A673 (cell line): ENCODE data around the gene BCAS2. TPM values are rescaled to one million over a fixed set of nuclear protein-coding genes. Genes with fewer than 3 reads are reported as not detected.

Experiments used
- BruUV-seq: library from RNA; stranded (reverse); fragments of 400-500 nt; replicated peaks from 2 replicates; lab custom pipeline; 2021; lab: Mats Ljungman, UMichigan
- CTCF ChIA-PET: fragments of 300-600 bp; sonication (Branson Sonifier 250); formaldehyde crosslinking; loops from one replicate; lab custom pipeline; 2022; ENCODE audit warnings: antibody characterized with exemption; lab: Charles Lee
- POLR2A ChIA-PET: fragments of 300-600 bp; sonication (Branson Sonifier 250); formaldehyde crosslinking; loops from one replicate; lab custom pipeline; 2022; ENCODE audit warnings: antibody characterized with exemption; ENCODE audit not compliant: low non-redundant PET; lab: Charles Lee
- DNase-seq: peaks from one replicate; pipeline ENCODE4 v3.0.0-alpha.2; 2015; ENCODE audit warnings: low spot score
- H3K27ac ChIP-seq: fragments of 200-600 bp; sonication (generic); 2 replicates; pipeline ENCODE4 v1.5.1; 2016; ENCODE audit warnings: mixed run types, low read depth, mild to moderate bottlenecking, mixed read lengths, antibody characterized with exemption, low read length; ENCODE audit not compliant: poor library complexity, severe bottlenecking
- H3K27me3 ChIP-seq: fragments of 200-600 bp; sonication (generic); replicated peaks from 2 replicates; pipeline ENCODE4 v1.6.1; 2017; ENCODE audit warnings: mixed run types, low read depth, mild to moderate bottlenecking, mixed read lengths, antibody characterized with exemption, low read length; ENCODE audit not compliant: insufficient read depth, poor library complexity
- H3K36me3 ChIP-seq: fragments of 200-600 bp; sonication (generic); 2 replicates; pipeline ENCODE4 v1.6.1; 2016; ENCODE audit warnings: mixed run types, mild to moderate bottlenecking, mixed read lengths, antibody characterized with exemption, low read length; ENCODE audit not compliant: insufficient read depth, poor library complexity, severe bottlenecking
- H3K4me1 ChIP-seq: fragments of 200-600 bp; sonication (generic); 2 replicates; pipeline ENCODE4 v1.6.1; 2017; ENCODE audit warnings: mixed run types, mild to moderate bottlenecking, mixed read lengths, antibody characterized with exemption, low read length; ENCODE audit not compliant: insufficient read depth, poor library complexity, severe bottlenecking
- H3K4me3 ChIP-seq: fragments of 200-600 bp; sonication (generic); 2 replicates; pipeline ENCODE4 v1.5.1; 2016; ENCODE audit warnings: low read depth, mixed run types, mild to moderate bottlenecking, mixed read lengths, low read length; ENCODE audit not compliant: poor library complexity, severe bottlenecking
- H3K9me3 ChIP-seq: fragments of 200-600 bp; sonication (generic); 2 replicates; pipeline ENCODE4 v1.6.1; 2016; ENCODE audit warnings: mixed run types, low read depth, mild to moderate bottlenecking, mixed read lengths, antibody characterized with exemption, low read length; ENCODE audit not compliant: poor library complexity, severe bottlenecking
- EZH2 ChIP-seq: fragments of 200-600 bp; sonication (generic); IDR thresholded peaks from 2 replicates; pipeline ENCODE4 v1.6.1; 2017; ENCODE audit warnings: borderline replicate concordance, low read depth, mild to moderate bottlenecking, mixed read lengths, antibody characterized with exemption, low read length; ENCODE audit not compliant: poor library complexity, severe bottlenecking
- intact Hi-C: fragments of 100-400 bp; cut with micrococcal nuclease; formaldehyde crosslinking; loops from one replicate; pipeline ENCODE4 v1.10.0; 2022; ENCODE audit not compliant: unreplicated experiment
- total RNA-seq: library from RNA; stranded (reverse); gene quantifications from 2 replicates; pipeline ENCODE4 v1.2.3, GENCODE V29; 2021
- TF ChIP-seq, protein P1 (sequence below): fragments of 300-800, 200-600 bp; sonication (generic); conservative IDR thresholded peaks from 2 replicates; pipeline ENCODE4 v1.5.1; 2017; ENCODE audit warnings: low read depth, mild to moderate bottlenecking, antibody characterized with exemption, low read length, moderate library complexity, mixed read lengths

Gene BCAS2
- total RNA-seq, 1 experiment from 2014 or later = 75.7 TPM

GRCh38 chr1:114623364-114623763, 41.9 kb upstream of the BCAS2 start:
- intact Hi-C loops = no loop called here
- CTCF ChIA-PET = no interaction called here

GRCh38 chr1:114620419-114620818, 39.0 kb upstream of the BCAS2 start:
- Histone ChIP-seq H3K4me3 (no peak overlapping the region), H3K27me3 (no peaks in the 10 kb centered on the region), H3K9me3 (no peaks in the 10 kb centered on the region), H3K27ac (no peak overlapping the region), H3K36me3 (no peaks in the 10 kb centered on the region), H3K4me1 (no peaks in the 10 kb centered on the region)
- intact Hi-C loops = no loop called here
- CTCF ChIA-PET = no interaction called here
- POLR2A ChIA-PET = no interaction called here
- TF ChIP-seq EZH2 = no peak
- TF ChIP-seq, protein P1, sequence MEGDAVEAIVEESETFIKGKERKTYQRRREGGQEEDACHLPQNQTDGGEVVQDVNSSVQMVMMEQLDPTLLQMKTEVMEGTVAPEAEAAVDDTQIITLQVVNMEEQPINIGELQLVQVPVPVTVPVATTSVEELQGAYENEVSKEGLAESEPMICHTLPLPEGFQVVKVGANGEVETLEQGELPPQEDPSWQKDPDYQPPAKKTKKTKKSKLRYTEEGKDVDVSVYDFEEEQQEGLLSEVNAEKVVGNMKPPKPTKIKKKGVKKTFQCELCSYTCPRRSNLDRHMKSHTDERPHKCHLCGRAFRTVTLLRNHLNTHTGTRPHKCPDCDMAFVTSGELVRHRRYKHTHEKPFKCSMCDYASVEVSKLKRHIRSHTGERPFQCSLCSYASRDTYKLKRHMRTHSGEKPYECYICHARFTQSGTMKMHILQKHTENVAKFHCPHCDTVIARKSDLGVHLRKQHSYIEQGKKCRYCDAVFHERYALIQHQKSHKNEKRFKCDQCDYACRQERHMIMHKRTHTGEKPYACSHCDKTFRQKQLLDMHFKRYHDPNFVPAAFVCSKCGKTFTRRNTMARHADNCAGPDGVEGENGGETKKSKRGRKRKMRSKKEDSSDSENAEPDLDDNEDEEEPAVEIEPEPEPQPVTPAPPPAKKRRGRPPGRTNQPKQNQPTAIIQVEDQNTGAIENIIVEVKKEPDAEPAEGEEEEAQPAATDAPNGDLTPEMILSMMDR = no peak
- BruUV-seq = no TSS peak
- no peak for DNase-seq

More at GRCh38 chr1:114623364-114623763, 41.9 kb upstream of the BCAS2 start:
- no peaks in the 10 kb centered on the region for H3K27me3 ChIP-seq
- no peaks in the 10 kb centered on the region for H3K4me1 ChIP-seq
- no peak for DNase-seq
- H3K27ac ChIP-seq = no peak overlapping the region
- no peak overlapping the region for H3K4me3 ChIP-seq
- no peaks in the 10 kb centered on the region for H3K36me3 ChIP-seq
- BruUV-seq = no TSS peak
- POLR2A ChIA-PET = no interaction called here
- TF ChIP-seq, protein P1 = no peak
- no peak for TF ChIP-seq EZH2
- H3K9me3 ChIP-seq = no peaks in the 10 kb centered on the region

DNA sequence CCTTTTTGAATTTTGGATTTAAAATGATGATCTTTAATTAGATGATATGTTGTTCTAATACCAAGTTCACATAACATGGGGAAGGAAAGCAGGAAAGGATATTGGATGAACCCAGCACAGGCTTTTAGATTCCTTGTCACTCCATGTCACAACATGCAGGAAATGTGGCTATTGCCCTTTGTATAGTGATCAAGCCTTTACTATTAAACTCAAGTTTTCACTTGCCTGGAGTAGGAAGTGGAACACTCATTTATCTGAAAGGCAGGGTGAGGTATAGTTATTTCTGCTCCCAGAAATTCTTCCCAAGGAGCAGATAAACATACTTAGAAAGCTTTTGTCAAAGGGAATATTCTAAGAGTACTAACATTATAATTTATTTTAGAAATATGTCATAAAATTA, 37.2 kb upstream of the BCAS2 start:
- no peaks in the 10 kb centered on the region for H3K36me3 ChIP-seq
- no TSS peak for BruUV-seq
- no peaks in the 10 kb centered on the region for H3K27me3 ChIP-seq
- ChIA-PET POLR2A (no interaction called here), CTCF (no interaction called here)
- no peaks in the 10 kb centered on the region for H3K4me1 ChIP-seq
- H3K27ac ChIP-seq = no peak overlapping the region
- no peak for TF ChIP-seq EZH2
- TF ChIP-seq, protein P1 = no peak
- DNase-seq = no peak
- intact Hi-C loops = no loop called here
- no peaks in the 10 kb centered on the region for H3K9me3 ChIP-seq
- H3K4me3 ChIP-seq = no peak overlapping the region
